ENCODE data around the gene RNPEP. TPM values are rescaled to one million over a fixed set of nuclear protein-coding genes. Genes with fewer than 3 reads are reported as not detected.

Gene RNPEP
- polyA plus RNA-seq, 1 of the 3 experiments (the other 2 are of a cell fraction) = 46.7 TPM

DNA sequence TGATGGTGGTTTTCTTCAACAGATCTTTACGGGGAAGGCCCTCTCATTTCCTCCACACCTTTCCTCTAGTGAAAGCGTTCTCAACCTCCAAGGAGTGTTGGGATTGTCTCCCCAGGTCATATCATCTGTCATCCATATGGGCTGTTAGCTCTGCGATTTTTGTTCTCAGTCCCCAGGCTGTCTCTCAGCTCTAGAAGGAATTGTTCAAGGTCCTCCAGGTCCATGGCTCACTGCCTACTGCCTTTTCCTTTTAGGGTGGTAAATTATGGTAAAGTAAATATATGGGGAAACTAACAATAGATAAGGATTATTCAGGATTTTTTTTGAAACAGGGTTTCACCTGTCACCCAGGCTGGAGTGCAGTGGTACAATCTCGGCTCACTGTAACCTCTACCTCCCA is 65.5 kb downstream of the RNPEP start (continued):
- TF ChIP-seq, protein P1, sequence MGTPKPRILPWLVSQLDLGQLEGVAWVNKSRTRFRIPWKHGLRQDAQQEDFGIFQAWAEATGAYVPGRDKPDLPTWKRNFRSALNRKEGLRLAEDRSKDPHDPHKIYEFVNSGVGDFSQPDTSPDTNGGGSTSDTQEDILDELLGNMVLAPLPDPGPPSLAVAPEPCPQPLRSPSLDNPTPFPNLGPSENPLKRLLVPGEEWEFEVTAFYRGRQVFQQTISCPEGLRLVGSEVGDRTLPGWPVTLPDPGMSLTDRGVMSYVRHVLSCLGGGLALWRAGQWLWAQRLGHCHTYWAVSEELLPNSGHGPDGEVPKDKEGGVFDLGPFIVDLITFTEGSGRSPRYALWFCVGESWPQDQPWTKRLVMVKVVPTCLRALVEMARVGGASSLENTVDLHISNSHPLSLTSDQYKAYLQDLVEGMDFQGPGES (IDR thresholded peaks at IDR 0.05; ENCODE audit: low read depth, low read length) = no peak
- no peak for TF ChIP-seq MXI1 (IDR thresholded peaks at IDR 0.05; ENCODE audit: low read depth, low read length)
- TF ChIP-seq, protein P2, sequence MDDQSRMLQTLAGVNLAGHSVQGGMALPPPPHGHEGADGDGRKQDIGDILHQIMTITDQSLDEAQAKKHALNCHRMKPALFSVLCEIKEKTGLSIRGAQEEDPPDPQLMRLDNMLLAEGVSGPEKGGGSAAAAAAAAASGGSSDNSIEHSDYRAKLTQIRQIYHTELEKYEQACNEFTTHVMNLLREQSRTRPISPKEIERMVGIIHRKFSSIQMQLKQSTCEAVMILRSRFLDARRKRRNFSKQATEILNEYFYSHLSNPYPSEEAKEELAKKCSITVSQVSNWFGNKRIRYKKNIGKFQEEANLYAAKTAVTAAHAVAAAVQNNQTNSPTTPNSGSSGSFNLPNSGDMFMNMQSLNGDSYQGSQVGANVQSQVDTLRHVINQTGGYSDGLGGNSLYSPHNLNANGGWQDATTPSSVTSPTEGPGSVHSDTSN (IDR thresholded peaks at IDR 0.05) = no peak
- TF ChIP-seq RFX5 (IDR thresholded peaks at IDR 0.05; ENCODE audit: low read length) = no peak
- no peak for TF ChIP-seq TCF12 (IDR thresholded peaks at IDR 0.05)
- no peak for TF ChIP-seq GATA2 (CRISPR knock-in tag; IDR thresholded peaks at IDR 0.05)
- no peak for TF ChIP-seq YY1 (IDR thresholded peaks at IDR 0.05; ENCODE audit: low read depth)
- no peak for TF ChIP-seq RXRA (IDR thresholded peaks at IDR 0.05; ENCODE audit: borderline replicate concordance, low read depth)

GRCh38 chr1:202049129-202049528 is 66.7 kb downstream of the RNPEP start:
- H3K36me3 ChIP-seq (replicated peaks in 1 of 2; ENCODE audit: control insufficient read depth in 1 of 2, insufficient read depth in 2 of 2, low read length in 1 of 2) = no peaks in the 10 kb centered on the region
- no peaks in the 10 kb centered on the region for H3K27me3 ChIP-seq (ENCODE audit: insufficient read depth)
- no peak for DNase-seq
- H3K4me1 ChIP-seq (ENCODE audit: control insufficient read depth in 1 of 2, insufficient read depth in 2 of 2, low read depth in 1 of 2, low read length in 1 of 2) = no peaks in the 10 kb centered on the region
- no peak overlapping the region for H3K9ac ChIP-seq
- no peak for TF ChIP-seq USF2 (IDR thresholded peaks at IDR 0.05; ENCODE audit: borderline replicate concordance, low read depth, low read length)
- TF ChIP-seq, protein P1 (IDR thresholded peaks at IDR 0.05; ENCODE audit: low read depth, low read length) = no peak
- TF ChIP-seq USF1 (IDR thresholded peaks at IDR 0.05; ENCODE audit: borderline replicate concordance, low read depth) = no peak
- no peak for TF ChIP-seq NRF1 (IDR thresholded peaks at IDR 0.05; ENCODE audit: low read depth, low read length)
- no peak for TF ChIP-seq TAF1 (IDR thresholded peaks at IDR 0.05; ENCODE audit: borderline replicate concordance, low read depth, low read length)
- no peak for TF ChIP-seq FOSL2 (IDR thresholded peaks at IDR 0.05; ENCODE audit: borderline replicate concordance, low read depth)
- TF ChIP-seq RAD21 (IDR thresholded peaks at IDR 0.05; ENCODE audit: low read length) = no peak
- TF ChIP-seq CHD2 (IDR thresholded peaks at IDR 0.05; ENCODE audit: low read length, partially characterized antibody) = no peak
- TF ChIP-seq EZH2phosphoT487 (IDR thresholded peaks at IDR 0.05; ENCODE audit: borderline replicate concordance, low read depth) = no peak
- peaks cover 4% of the 10 kb centered on the region for H3F3A ChIP-seq (replicated peaks; ENCODE audit: insufficient read depth)
- WGBS (ENCODE audit: low lambda C conversion rate) = 64% methylated on average over 5 of the region's 5 CpGs
- H3K9me3 ChIP-seq = no peaks in the 10 kb centered on the region
- H3K27ac ChIP-seq (ENCODE audit: low read depth in 2 of 2, low read length in 1 of 2) = no peak overlapping the region
- no peaks in the 10 kb centered on the region for H3K79me2 ChIP-seq (ENCODE audit: insufficient read depth)
- ChIA-PET POLR2A (no interaction called here), CTCF (interaction anchor here (1.0 to 2.4 kb wide), 2 partner anchors 70 to 86 kb away, joined by 4 to 6 read pairs; no protein-coding TSS in a partner anchor)
- no peaks in the 10 kb centered on the region for H4K20me1 ChIP-seq (ENCODE audit: insufficient read depth)
- H3K4me2 ChIP-seq = no peak overlapping the region
- H3K4me3 ChIP-seq (ENCODE audit: low read depth in 2 of 2, low read length in 1 of 2) = no peak overlapping the region
- H2AFZ ChIP-seq (ENCODE audit: low read depth) = no peak overlapping the region
- no peaks in the 10 kb centered on the region for H3K9me2 ChIP-seq

Measured in SK-N-SH (cell line).